Spleen (tissue), 7 donors: ENCODE measurements around the gene LRRC28.

ENCODE experiments used
- CTCF ChIP-seq, 11 experiments: fragments of 200-600 bp in 7 of 11; fragments of 450-650 bp in 4 of 11; sonication (generic) in 4 of 11; IDR thresholded peaks in 8 of 11; conservative IDR thresholded peaks in 3 of 11; 1 replicate in 7 of 11; 2 replicates in 4 of 11; pipeline versions ENCODE4 v1.4.0 to v1.8.0; 2016 to 2021; ENCODE audit warnings: antibody characterized with exemption in 11 of 11, inconsistent platforms in 4 of 11, mild to moderate bottlenecking in 1 of 11
- POLR2A ChIP-seq, 3 donors: fragments of 450-650 bp; IDR thresholded peaks; one replicate each; pipeline ENCODE4 v1.5.1; 2017; ENCODE audit warnings: antibody characterized with exemption in 3 of 3, mild to moderate bottlenecking in 1 of 3
- POLR2AphosphoS5 ChIP-seq, 3 donors: sonication (generic); formaldehyde crosslinking; IDR thresholded peaks; one replicate each; pipeline ENCODE4 v1.5.1; 2017; ENCODE audit warnings: antibody characterized with exemption in 3 of 3
- donor health status: DM: no; HTN: no; CAD: no; lungs with moderate emphysema.
- donor health status: DM: no; HTN: no; CAD: no.
- donor health status: DM: no; HTN: no; CAD: no.

- TF ChIP-seq CTCF (IDR thresholded peaks at IDR 0.05 in 8 of 11, conservative IDR thresholded peaks at IDR 0.05 in 3 of 11) (no peak), POLR2AphosphoS5 (IDR thresholded peaks at IDR 0.05) (no peak), POLR2A (IDR thresholded peaks at IDR 0.05) (no peak)
These were observed 39.4 kb upstream of the LRRC28 start for GRCh38 chr15:99211926-99212325.
